ENCODE data around the gene TNN.

The TNN gene

GRCh38 chr1:175197531-175197930, 129.9 kb downstream of the TNN start:
- in situ Hi-C loops (cut with MboI; ENCODE audit: low sequenced_read_pairs): no loop called here

All from hTERT RPE-1 (cell line).